ENCODE results near the gene TRAPPC8. TPM values are rescaled to one million over a fixed set of nuclear protein-coding genes. Genes with fewer than 3 reads are reported as not detected.

The TRAPPC8 gene
- total RNA-seq, 2 donors from 2014 or later = 27.0 to 45.4 TPM

GRCh38 chr18:31976242-31976641 is 33.3 kb upstream of the TRAPPC8 start:
- no peak overlapping the region for H3K27ac ChIP-seq
- no peak for TF ChIP-seq CTCF (IDR thresholded peaks at IDR 0.05)
- TF ChIP-seq POLR2A (IDR thresholded peaks at IDR 0.05) = no peak
- TF ChIP-seq POLR2AphosphoS5 (IDR thresholded peaks at IDR 0.05) = no peak
- H3K4me3 ChIP-seq = no peak overlapping the region
- DNase-seq (ENCODE audit: low spot score) = no peak
- no peaks in the 10 kb centered on the region for H3K36me3 ChIP-seq
- no peaks in the 10 kb centered on the region for H3K9me3 ChIP-seq
- no peaks in the 10 kb centered on the region for H3K27me3 ChIP-seq (replicated peaks; ENCODE audit: insufficient read depth)
- H3K4me1 ChIP-seq (replicated peaks) = no peaks in the 10 kb centered on the region
- intact Hi-C loops (cut with DNase I) = loop anchor here (10.0 kb wide), 1 partner anchor 421 kb away; no protein-coding TSS in a partner anchor
- WGBS = 69% methylated on average over 3 of the region's 3 CpGs

GRCh38 chr18:31973929-31974546 is 31.1 kb upstream of the TRAPPC8 start:
- no peak for TF ChIP-seq POLR2AphosphoS5 (IDR thresholded peaks at IDR 0.05)
- TF ChIP-seq CTCF (IDR thresholded peaks at IDR 0.05) = no peak
- TF ChIP-seq POLR2A (IDR thresholded peaks at IDR 0.05) = no peak
- 94% methylated on average over 4 of the region's 4 CpGs for WGBS
- no peak overlapping the region for H3K27ac ChIP-seq
- intact Hi-C loops (cut with DNase I) = loop anchor here (10.0 kb wide), 1 partner anchor 419 kb away; no protein-coding TSS in a partner anchor
- no peaks in the 10 kb centered on the region for H3K36me3 ChIP-seq
- no peak for DNase-seq (ENCODE audit: low spot score)
- H3K4me3 ChIP-seq = no peak overlapping the region
- no peaks in the 10 kb centered on the region for H3K9me3 ChIP-seq
- no peaks in the 10 kb centered on the region for H3K4me1 ChIP-seq (replicated peaks)
- no peaks in the 10 kb centered on the region for H3K27me3 ChIP-seq (replicated peaks; ENCODE audit: insufficient read depth)

GRCh38 chr18:31970617-31971016 is 27.7 kb upstream of the TRAPPC8 start:
- H3K9me3 ChIP-seq = no peaks in the 10 kb centered on the region
- no peaks in the 10 kb centered on the region for H3K27me3 ChIP-seq (replicated peaks; ENCODE audit: insufficient read depth)
- no peak for DNase-seq (ENCODE audit: low spot score)
- no peak overlapping the region for H3K27ac ChIP-seq
- no peak overlapping the region for H3K4me3 ChIP-seq
- TF ChIP-seq POLR2AphosphoS5 (IDR thresholded peaks at IDR 0.05) (no peak), CTCF (IDR thresholded peaks at IDR 0.05) (no peak), POLR2A (IDR thresholded peaks at IDR 0.05) (no peak)
- H3K36me3 ChIP-seq = no peaks in the 10 kb centered on the region
- 71% methylated on average over 3 of the region's 3 CpGs for WGBS
- H3K4me1 ChIP-seq (replicated peaks) = no peaks in the 10 kb centered on the region
- intact Hi-C loops (cut with DNase I) = loop anchor here (10.0 kb wide), 1 partner anchor 416 kb away; no protein-coding TSS in a partner anchor

GRCh38 chr18:31965316-31965970 is 22.5 kb upstream of the TRAPPC8 start:
- Histone ChIP-seq H3K9me3 (no peaks in the 10 kb centered on the region), H3K4me1 (replicated peaks) (no peaks in the 10 kb centered on the region), H3K36me3 (no peaks in the 10 kb centered on the region), H3K4me3 (no peak overlapping the region), H3K27me3 (replicated peaks; ENCODE audit: insufficient read depth) (no peaks in the 10 kb centered on the region), H3K27ac (no peak overlapping the region)
- TF ChIP-seq POLR2AphosphoS5 (IDR thresholded peaks at IDR 0.05) (no peak), POLR2A (IDR thresholded peaks at IDR 0.05) (no peak), CTCF (IDR thresholded peaks at IDR 0.05) (no peak)
- WGBS = 72% methylated on average over 5 of the region's 5 CpGs
- DNase-seq (ENCODE audit: low spot score) = no peak
- intact Hi-C loops (cut with DNase I) = no loop called here

GRCh38 chr18:31957728-31958127 is 14.8 kb upstream of the TRAPPC8 start:
- Histone ChIP-seq H3K4me3 (no peak overlapping the region), H3K4me1 (replicated peaks) (no peaks in the 10 kb centered on the region), H3K36me3 (no peaks in the 10 kb centered on the region), H3K27me3 (replicated peaks; ENCODE audit: insufficient read depth) (no peaks in the 10 kb centered on the region), H3K27ac (no peak overlapping the region), H3K9me3 (no peaks in the 10 kb centered on the region)
- DNase-seq (ENCODE audit: low spot score) = no peak
- no peak for TF ChIP-seq POLR2A (IDR thresholded peaks at IDR 0.05)
- TF ChIP-seq POLR2AphosphoS5 (IDR thresholded peaks at IDR 0.05) = no peak
- TF ChIP-seq CTCF (IDR thresholded peaks at IDR 0.05) = no peak
- intact Hi-C loops (cut with DNase I) = no loop called here

Measured in prostate gland (tissue), 2 donors.